HepG2 (cell line): Measurements from ENCODE around the gene SLC35F3. TPM values are rescaled to one million over a fixed set of nuclear protein-coding genes. Genes with fewer than 3 reads are reported as not detected.
"Not testable (repeated sequence)": the region's sequence is repeated elsewhere in the genome, so short reads cannot be mapped to it uniquely, and the experiment has no call there.

ENCODE experiments used
- ATAC-seq: fragments of 200-7000 bp; cut with Tn5 transposase; 3 replicates; pipeline ENCODE4 v1.9.1; 2020; ENCODE audit warnings: mild to moderate bottlenecking, moderate library complexity
- BruUV-seq: library from RNA; stranded (reverse); fragments of 400-500 nt; replicated peaks from 2 replicates; lab custom pipeline; 2021; lab: Mats Ljungman, UMichigan
- CTCF ChIA-PET: fragments of 300-600 bp; formaldehyde crosslinking; extraction: SDS; loops from one replicate; lab custom pipeline; 2021; ENCODE audit warnings: low total read pairs, inconsistent platforms, low intra/inter-chr PET ratio; lab: Yijun Ruan, JAX
- POLR2A ChIA-PET: fragments of 350-600 bp; sonication (Branson Sonifier 250); formaldehyde crosslinking; loops from one replicate; lab custom pipeline; 2020; ENCODE audit warnings: antibody characterized with exemption, inconsistent platforms; lab: Yijun Ruan, JAX
- DNase-seq: peaks from one replicate; pipeline ENCODE4 v3.0.0-alpha.2; 2015; ENCODE audit warnings: low spot score
- FAIRE-seq: peaks from 3 replicates; lab custom pipeline; 2011; peaks lifted over from hg19 to GRCh38; lab: Jason Lieb, UNC
- H2AFZ ChIP-seq: one replicate; pipeline ENCODE4 v1.6.1; 2011; ENCODE audit warnings: low read length, inconsistent platforms
- H3K27ac ChIP-seq: fragments of 300-600 bp; 3 replicates; pipeline ENCODE4 v1.8.0; 2011; ENCODE audit warnings: mixed run types, mild to moderate bottlenecking, mixed read lengths, low read length, inconsistent platforms; ENCODE audit not compliant: insufficient read depth; ENCODE audit errors: extremely low read length
- H3K27me3 ChIP-seq, 2 experiments: fragments of 200-600 bp in 1 of 2; 2 replicates in 1 of 2; 3 replicates in 1 of 2; pipeline versions ENCODE4 v1.6.0 to v1.8.0; 2011; ENCODE audit warnings: low read length in 2 of 2, mild to moderate bottlenecking in 2 of 2, moderate library complexity in 2 of 2, inconsistent platforms in 1 of 2; ENCODE audit not compliant: insufficient read depth in 2 of 2, control insufficient read depth in 1 of 2
- H3K36me3 ChIP-seq, 2 experiments: fragments of 200-600 bp in 1 of 2; replicated peaks in 1 of 2; 2 replicates in 1 of 2; 3 replicates in 1 of 2; pipeline versions ENCODE4 v1.5.1 to v1.8.0; 2011; ENCODE audit warnings: low read length in 2 of 2, inconsistent platforms in 1 of 2; ENCODE audit not compliant: insufficient read depth in 2 of 2, control insufficient read depth in 1 of 2
- H3K4me1 ChIP-seq: 2 replicates; pipeline ENCODE4 v1.5.1; 2012; ENCODE audit warnings: low read length, inconsistent platforms; ENCODE audit not compliant: insufficient read depth
- H3K4me2 ChIP-seq: 2 replicates; pipeline ENCODE4 v1.6.0; 2011; ENCODE audit warnings: low read depth, low read length, inconsistent platforms
- H3K4me3 ChIP-seq, 3 experiments: fragments of 200-600 bp in 1 of 3; sonication (generic), shearing (Covaris generic) in 1 of 3; replicated peaks in 1 of 3; 2 replicates each; pipeline ENCODE4 v1.5.1; 2011 to 2016; ENCODE audit warnings: low read length in 3 of 3, inconsistent platforms in 2 of 3, low read depth in 2 of 3, mild to moderate bottlenecking in 2 of 3, control low read depth in 1 of 3, mixed read lengths in 1 of 3; ENCODE audit not compliant: insufficient read depth in 1 of 3
- H3K79me2 ChIP-seq: one replicate; pipeline ENCODE4 v1.6.1; 2011; ENCODE audit warnings: low read length, inconsistent platforms; ENCODE audit not compliant: insufficient read depth
- H3K9ac ChIP-seq: 2 replicates; pipeline ENCODE4 v1.6.0; 2011; ENCODE audit warnings: mild to moderate bottlenecking, low read depth, low read length, inconsistent platforms; ENCODE audit not compliant: insufficient read depth
- H3K9me3 ChIP-seq: 2 replicates; pipeline ENCODE4 v1.5.1; 2012; ENCODE audit warnings: mild to moderate bottlenecking, low read length
- H4K20me1 ChIP-seq: 2 replicates; pipeline ENCODE4 v1.6.0; 2011; ENCODE audit warnings: inconsistent platforms, mild to moderate bottlenecking, low read length, moderate library complexity; ENCODE audit not compliant: insufficient read depth
- ATF7 ChIP-seq, 2 experiments: fragments of 450-650 bp in 1 of 2; sonication (generic) in 1 of 2; formaldehyde crosslinking in 1 of 2; IDR thresholded peaks; 2 replicates each; pipeline versions ENCODE4 v1.4.0 to v1.6.1; 2016 to 2020; ENCODE audit warnings: antibody characterized with exemption in 1 of 2, mild to moderate bottlenecking in 1 of 2, missing genetic modification reagents in 1 of 2
- HOMEZ ChIP-seq: IDR thresholded peaks from 2 replicates; pipeline ENCODE4 v1.6.1; 2016; ENCODE audit warnings: low read depth
- KLF6 ChIP-seq: IDR thresholded peaks from 2 replicates; pipeline ENCODE4 v1.8.0; 2016; ENCODE audit warnings: missing biosample characterization, missing genetic modification reagents
- SIX4 ChIP-seq: sonication (generic); formaldehyde crosslinking; IDR thresholded peaks from 2 replicates; pipeline ENCODE4 v1.4.0; 2020; ENCODE audit warnings: missing genetic modification reagents
- ZMYM3 ChIP-seq: sonication (generic); formaldehyde crosslinking; IDR thresholded peaks from 2 replicates; pipeline ENCODE4 v1.5.1; 2020; ENCODE audit warnings: mild to moderate bottlenecking, missing genetic modification reagents
- ZNF256 ChIP-seq: sonication (generic); formaldehyde crosslinking; conservative IDR thresholded peaks from 2 replicates; pipeline ENCODE4 v1.4.0; 2020; ENCODE audit warnings: missing genetic modification reagents
- ZNF382 ChIP-seq: sonication (generic); formaldehyde crosslinking; IDR thresholded peaks from 2 replicates; pipeline ENCODE4 v1.5.0; 2020; ENCODE audit warnings: missing genetic modification reagents, mild to moderate bottlenecking, borderline replicate concordance
- ZNF816 ChIP-seq: sonication (generic); formaldehyde crosslinking; IDR thresholded peaks from 2 replicates; pipeline ENCODE4 v1.8.0; 2022; ENCODE audit warnings: missing genetic modification reagents, mild to moderate bottlenecking, borderline replicate concordance
- ZSCAN20 ChIP-seq: sonication (generic); formaldehyde crosslinking; IDR thresholded peaks from 2 replicates; pipeline ENCODE4 v1.4.0; 2020; ENCODE audit warnings: missing genetic modification reagents, mild to moderate bottlenecking, borderline replicate concordance
- WGBS: methylation state at CpG from one replicate; pipeline ENCODE4 v1.1.6; 2017; ENCODE audit warnings: low lambda C conversion rate; 5-methylcytosine and 5-hydroxymethylcytosine counted together
- in situ Hi-C: cut with HindIII; loops from 2 replicates; pipeline ENCODE4 v1.10.0; 2017; ENCODE audit warnings: low pct_unique_long_range_greater_than_20kb; ENCODE audit not compliant: extremely low pct_ligation_motif_present
- intact Hi-C: fragments of 100-400 bp; cut with micrococcal nuclease; formaldehyde crosslinking; loops from one replicate; pipeline ENCODE4 v1.10.0; 2022; ENCODE audit not compliant: unreplicated experiment
- polyA plus RNA-seq, 8 experiments: library from polyadenylated mRNA; depleted of rRNA in 3 of 8; stranded (reverse) in 7 of 8; unstranded in 1 of 8; fragments of >200 nt; fragmentation: Illumina TruSeq in 4 of 8; extraction: Trizol in 4 of 8; gene quantifications; 2 replicates each; pipeline versions ENCODE4 v1.2.1 to v1.2.3, GENCODE V29; 2011 to 2016; ENCODE audit warnings: low read depth in 4 of 8, missing spikeins in 1 of 8, mixed read lengths in 1 of 8; ENCODE audit not compliant: insufficient read depth in 1 of 8
- total RNA-seq, 5 experiments: library from RNA; depleted of rRNA; stranded (reverse); fragments of >200 nt; fragmentation: Illumina TruSeq; extraction: Trizol; gene quantifications; 2 replicates each; pipeline ENCODE4 v1.2.3, GENCODE V29; 2016; ENCODE audit warnings: low read depth in 1 of 5
- TF ChIP-seq, protein P1 (sequence below), 2 experiments: fragments of 450-650 bp in 1 of 2; sonication (generic) in 1 of 2; formaldehyde crosslinking in 1 of 2; IDR thresholded peaks; 2 replicates each; pipeline versions ENCODE4 v1.6.1 to v1.8.0; 2016 to 2022; ENCODE audit warnings: antibody characterized with exemption in 1 of 2, mild to moderate bottlenecking in 1 of 2, missing genetic modification reagents in 1 of 2

SLC35F3 gene
- total and polyA plus RNA-seq, 2 of the 13 experiments (the other 11 are each of a cell fraction or from before 2014, with no cell fraction given), result not detected

GRCh38 chr1:234208791-234209190 lies 304.3 kb downstream of the SLC35F3 start (continued):
- TF ChIP-seq, protein P1, sequence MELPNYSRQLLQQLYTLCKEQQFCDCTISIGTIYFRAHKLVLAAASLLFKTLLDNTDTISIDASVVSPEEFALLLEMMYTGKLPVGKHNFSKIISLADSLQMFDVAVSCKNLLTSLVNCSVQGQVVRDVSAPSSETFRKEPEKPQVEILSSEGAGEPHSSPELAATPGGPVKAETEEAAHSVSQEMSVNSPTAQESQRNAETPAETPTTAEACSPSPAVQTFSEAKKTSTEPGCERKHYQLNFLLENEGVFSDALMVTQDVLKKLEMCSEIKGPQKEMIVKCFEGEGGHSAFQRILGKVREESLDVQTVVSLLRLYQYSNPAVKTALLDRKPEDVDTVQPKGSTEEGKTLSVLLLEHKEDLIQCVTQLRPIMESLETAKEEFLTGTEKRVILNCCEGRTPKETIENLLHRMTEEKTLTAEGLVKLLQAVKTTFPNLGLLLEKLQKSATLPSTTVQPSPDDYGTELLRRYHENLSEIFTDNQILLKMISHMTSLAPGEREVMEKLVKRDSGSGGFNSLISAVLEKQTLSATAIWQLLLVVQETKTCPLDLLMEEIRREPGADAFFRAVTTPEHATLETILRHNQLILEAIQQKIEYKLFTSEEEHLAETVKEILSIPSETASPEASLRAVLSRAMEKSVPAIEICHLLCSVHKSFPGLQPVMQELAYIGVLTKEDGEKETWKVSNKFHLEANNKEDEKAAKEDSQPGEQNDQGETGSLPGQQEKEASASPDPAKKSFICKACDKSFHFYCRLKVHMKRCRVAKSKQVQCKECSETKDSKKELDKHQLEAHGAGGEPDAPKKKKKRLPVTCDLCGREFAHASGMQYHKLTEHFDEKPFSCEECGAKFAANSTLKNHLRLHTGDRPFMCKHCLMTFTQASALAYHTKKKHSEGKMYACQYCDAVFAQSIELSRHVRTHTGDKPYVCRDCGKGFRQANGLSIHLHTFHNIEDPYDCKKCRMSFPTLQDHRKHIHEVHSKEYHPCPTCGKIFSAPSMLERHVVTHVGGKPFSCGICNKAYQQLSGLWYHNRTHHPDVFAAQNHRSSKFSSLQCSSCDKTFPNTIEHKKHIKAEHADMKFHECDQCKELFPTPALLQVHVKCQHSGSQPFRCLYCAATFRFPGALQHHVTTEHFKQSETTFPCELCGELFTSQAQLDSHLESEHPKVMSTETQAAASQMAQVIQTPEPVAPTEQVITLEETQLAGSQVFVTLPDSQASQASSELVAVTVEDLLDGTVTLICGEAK (IDR thresholded peaks at IDR 0.05), result no peak
- TF ChIP-seq, protein P1 (CRISPR knock-in tag; IDR thresholded peaks at IDR 0.05), result no peak
- TF ChIP-seq KLF6 (CRISPR knock-in tag) (no peak), ZNF256 (CRISPR knock-in tag) (no peak), ATF7 (IDR thresholded peaks at IDR 0.05) (no peak), ATF7 (CRISPR knock-in tag; IDR thresholded peaks at IDR 0.05) (no peak), HOMEZ (no peak), SIX4 (CRISPR knock-in tag) (no peak), ZNF816 (CRISPR knock-in tag) (no peak), ZNF382 (CRISPR knock-in tag) (no peak), ZSCAN20 (CRISPR knock-in tag) (no peak), ZMYM3 (no peak)

- H2AFZ ChIP-seq, H3K79me2 ChIP-seq, BruUV-seq, H4K20me1 ChIP-seq, ATAC-seq, DNase-seq, H3K9me3 ChIP-seq, CTCF ChIA-PET, H3K9ac ChIP-seq, H3K4me3 ChIP-seq, intact Hi-C loops, H3K36me3 ChIP-seq, FAIRE-seq, POLR2A ChIA-PET, H3K4me2 ChIP-seq, in situ Hi-C loops, H3K27ac ChIP-seq: not testable (repeated sequence)
- 0% methylated on average over 1 of the region's 1 CpG for WGBS
- Histone ChIP-seq H3K27me3 (peaks cover 1 to 27% of the 10 kb centered on the region in 2 experiments; a peak in 3 of 5 replicates), H3K4me1 (peaks cover 14% of the 10 kb centered on the region; the same call in 1 of the 2 replicates)
These were observed 306.0 kb downstream of the SLC35F3 start for GRCh38 chr1:234210429-234210828.
